ENCODE results near the gene XXYLT1.

XXYLT1 gene

GRCh38 chr3:195183071-195183776, 87.7 kb downstream of the XXYLT1 start:
- DNase-seq = no peak

- DNase-seq = no peak
These were observed 88.5 kb downstream of the XXYLT1 start for GRCh38 chr3:195182470-195182795.

- no peak for DNase-seq
These were observed 89.1 kb downstream of the XXYLT1 start for GRCh38 chr3:195181741-195182469.

- no peak for DNase-seq
These were observed 89.9 kb downstream of the XXYLT1 start for GRCh38 chr3:195181113-195181498.

- no peak for DNase-seq
These were observed 90.4 kb downstream of the XXYLT1 start for GRCh38 chr3:195180490-195181112.

- no peak for DNase-seq
These were observed 91.0 kb downstream of the XXYLT1 start for GRCh38 chr3:195179776-195180489.

GRCh38 chr3:195178124-195178910, 92.6 kb downstream of the XXYLT1 start:
- DNase-seq = no peak

- DNase-seq = no peak
These were observed 93.4 kb downstream of the XXYLT1 start for GRCh38 chr3:195177422-195178123.

- DNase-seq = no peak
These were observed 94.2 kb downstream of the XXYLT1 start for GRCh38 chr3:195176776-195177175.

- no peak for DNase-seq
These were observed 95.3 kb downstream of the XXYLT1 start for GRCh38 chr3:195175476-195176337.

GRCh38 chr3:195175076-195175475, 95.9 kb downstream of the XXYLT1 start:
- DNase-seq = no peak

GRCh38 chr3:195173657-195174056, 97.3 kb downstream of the XXYLT1 start:
- DNase-seq = no peak

GRCh38 chr3:195172896-195173295, 98.1 kb downstream of the XXYLT1 start:
- DNase-seq = no peak

GRCh38 chr3:195172039-195172684, 98.8 kb downstream of the XXYLT1 start:
- no peak for DNase-seq

- DNase-seq = no peak
These were observed 99.7 kb downstream of the XXYLT1 start for GRCh38 chr3:195171093-195171873.

GRCh38 chr3:195170496-195170895, 100.5 kb downstream of the XXYLT1 start:
- DNase-seq = no peak

- DNase-seq = no peak
These were observed 101.8 kb downstream of the XXYLT1 start for GRCh38 chr3:195169011-195169649.

GRCh38 chr3:195168009-195168762, 102.8 kb downstream of the XXYLT1 start:
- DNase-seq = no peak
